ENCODE measurements around the gene GNA15.

DNA sequence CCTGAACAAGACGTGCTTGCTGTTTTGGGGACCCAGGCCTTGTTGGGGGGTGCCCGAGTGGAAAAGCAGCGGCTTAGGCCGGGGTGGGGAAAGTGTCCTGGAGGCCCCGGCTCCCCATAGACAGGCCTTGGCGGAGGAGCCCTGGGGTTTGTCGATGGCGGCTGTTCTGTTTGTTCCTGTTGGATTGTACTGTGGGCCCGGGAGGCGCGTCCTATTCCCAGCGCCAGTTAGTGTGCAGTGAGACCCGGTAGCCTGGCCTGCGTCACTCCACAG lies 61.0 kb downstream of the GNA15 start:
- TF ChIP-seq, protein P1, sequence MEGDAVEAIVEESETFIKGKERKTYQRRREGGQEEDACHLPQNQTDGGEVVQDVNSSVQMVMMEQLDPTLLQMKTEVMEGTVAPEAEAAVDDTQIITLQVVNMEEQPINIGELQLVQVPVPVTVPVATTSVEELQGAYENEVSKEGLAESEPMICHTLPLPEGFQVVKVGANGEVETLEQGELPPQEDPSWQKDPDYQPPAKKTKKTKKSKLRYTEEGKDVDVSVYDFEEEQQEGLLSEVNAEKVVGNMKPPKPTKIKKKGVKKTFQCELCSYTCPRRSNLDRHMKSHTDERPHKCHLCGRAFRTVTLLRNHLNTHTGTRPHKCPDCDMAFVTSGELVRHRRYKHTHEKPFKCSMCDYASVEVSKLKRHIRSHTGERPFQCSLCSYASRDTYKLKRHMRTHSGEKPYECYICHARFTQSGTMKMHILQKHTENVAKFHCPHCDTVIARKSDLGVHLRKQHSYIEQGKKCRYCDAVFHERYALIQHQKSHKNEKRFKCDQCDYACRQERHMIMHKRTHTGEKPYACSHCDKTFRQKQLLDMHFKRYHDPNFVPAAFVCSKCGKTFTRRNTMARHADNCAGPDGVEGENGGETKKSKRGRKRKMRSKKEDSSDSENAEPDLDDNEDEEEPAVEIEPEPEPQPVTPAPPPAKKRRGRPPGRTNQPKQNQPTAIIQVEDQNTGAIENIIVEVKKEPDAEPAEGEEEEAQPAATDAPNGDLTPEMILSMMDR (IDR thresholded peaks at IDR 0.05), result no peak
- TF ChIP-seq EP300 (IDR thresholded peaks at IDR 0.05), result no peak
- TF ChIP-seq POLR2A (IDR thresholded peaks at IDR 0.05), result no peak
